GM20000 (cell line): Measurements from ENCODE around the gene NPEPPS.

ENCODE experiments used
- DNase-seq: peaks from one replicate; pipeline ENCODE4 v3.0.0; 2012; ENCODE audit warnings: low spot score
- CTCF ChIP-seq: IDR thresholded peaks from 2 replicates; pipeline ENCODE4 v1.5.1; 2012; ENCODE audit warnings: mild to moderate bottlenecking, control low read depth; ENCODE audit errors: extremely low read depth, missing control alignments

The NPEPPS gene

GRCh38 chr17:47635734-47636133 lies 104.8 kb downstream of the NPEPPS start:
- no peak for DNase-seq
- TF ChIP-seq CTCF, result no peak

GRCh38 chr17:47636273-47637030 lies 105.5 kb downstream of the NPEPPS start:
- no peak for TF ChIP-seq CTCF

GRCh38 chr17:47638903-47639302 lies 108.0 kb downstream of the NPEPPS start:
- no peak for DNase-seq
- TF ChIP-seq CTCF, result no peak

More at GRCh38 chr17:47636273-47637030, 105.5 kb downstream of the NPEPPS start:
- no peak for DNase-seq

- DNase-seq, result no peak
- no peak for TF ChIP-seq CTCF
These were observed 109.2 kb downstream of the NPEPPS start for GRCh38 chr17:47640076-47640475.

GRCh38 chr17:47641202-47641601 lies 110.3 kb downstream of the NPEPPS start:
- no peak for TF ChIP-seq CTCF
- no peak for DNase-seq

- TF ChIP-seq CTCF, result no peak
- no peak for DNase-seq
These were observed 112.2 kb downstream of the NPEPPS start for GRCh38 chr17:47643116-47643515.

- no peak for TF ChIP-seq CTCF
- DNase-seq, result no peak
These were observed 113.4 kb downstream of the NPEPPS start for GRCh38 chr17:47644324-47644723.
